HG03575 (cell line): Measurements from ENCODE around the gene GALNT2.

Experiments
- ATAC-seq: cut with Tn5 transposase; IDR thresholded peaks from one replicate; pipeline ENCODE4 v1.9.1; 2021; ENCODE audit not compliant: unreplicated experiment, insufficient number of reproducible peaks, low FRiP score; ENCODE audit errors: extremely low read depth

GALNT2 gene

DNA sequence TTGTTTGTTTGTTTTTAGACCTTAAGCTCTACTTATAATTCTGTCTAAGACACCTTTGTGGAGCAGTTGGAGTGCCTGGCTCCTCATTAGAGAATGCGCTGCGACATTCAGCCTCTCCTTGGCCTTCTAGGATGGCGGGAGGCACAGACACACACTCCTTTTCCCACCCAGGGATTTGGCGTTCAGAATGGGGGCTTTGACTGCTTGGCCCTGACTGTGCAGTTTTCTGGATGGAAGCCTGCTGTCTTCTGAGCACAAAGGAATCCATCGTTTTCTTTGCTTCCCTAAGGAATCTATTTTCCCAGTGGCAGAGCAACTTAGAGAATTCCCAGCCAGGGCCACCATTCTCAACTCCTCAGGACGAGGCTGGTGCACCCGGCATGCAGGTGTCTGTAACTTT lies 83.6 kb downstream of the GALNT2 start:
- no peak for ATAC-seq

DNA sequence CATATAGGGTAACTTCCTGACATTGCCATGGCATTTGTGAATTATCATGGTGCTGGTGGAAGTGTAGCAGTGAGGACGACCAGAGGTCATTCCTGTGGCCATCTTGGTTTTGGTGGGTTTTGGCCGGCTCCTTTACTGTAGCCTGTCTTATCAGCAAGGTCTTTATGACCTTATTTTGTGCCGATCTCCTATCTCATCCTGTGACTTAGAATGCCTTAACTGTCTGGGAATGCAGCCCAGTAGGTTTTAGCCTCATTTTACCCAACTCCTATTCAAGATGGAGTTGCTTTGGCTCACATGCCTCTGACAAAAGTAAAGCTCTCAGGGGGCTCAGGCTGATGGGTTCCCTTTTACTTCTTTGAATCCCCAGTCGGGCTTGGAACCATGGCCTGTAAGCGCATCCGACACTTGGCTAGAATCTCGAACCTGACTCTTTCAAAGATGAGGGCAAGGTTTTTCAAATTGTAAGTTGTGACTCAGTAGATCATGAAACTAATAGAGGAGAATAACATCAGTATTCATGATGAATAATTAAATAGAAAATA lies 85.0 kb downstream of the GALNT2 start:
- no peak for ATAC-seq

DNA sequence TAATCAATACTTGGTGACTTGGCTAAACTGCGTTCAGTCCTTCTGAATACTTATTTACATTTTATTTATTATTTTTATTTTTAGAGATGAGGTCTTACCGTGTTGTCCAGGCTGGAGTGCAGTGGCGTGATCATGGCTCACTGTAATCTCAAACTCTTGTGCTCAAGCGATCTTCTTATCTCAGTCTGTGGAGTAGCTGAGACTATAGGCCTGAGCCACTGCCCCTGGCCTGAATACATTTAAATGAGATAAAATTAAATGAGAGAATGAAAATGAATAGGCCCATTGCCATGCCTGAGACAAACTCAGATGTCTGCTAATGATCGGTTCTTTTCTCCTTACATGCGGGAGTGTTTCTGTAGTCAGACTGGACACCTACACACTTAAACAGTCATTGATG lies 86.0 kb downstream of the GALNT2 start:
- no peak for ATAC-seq

DNA sequence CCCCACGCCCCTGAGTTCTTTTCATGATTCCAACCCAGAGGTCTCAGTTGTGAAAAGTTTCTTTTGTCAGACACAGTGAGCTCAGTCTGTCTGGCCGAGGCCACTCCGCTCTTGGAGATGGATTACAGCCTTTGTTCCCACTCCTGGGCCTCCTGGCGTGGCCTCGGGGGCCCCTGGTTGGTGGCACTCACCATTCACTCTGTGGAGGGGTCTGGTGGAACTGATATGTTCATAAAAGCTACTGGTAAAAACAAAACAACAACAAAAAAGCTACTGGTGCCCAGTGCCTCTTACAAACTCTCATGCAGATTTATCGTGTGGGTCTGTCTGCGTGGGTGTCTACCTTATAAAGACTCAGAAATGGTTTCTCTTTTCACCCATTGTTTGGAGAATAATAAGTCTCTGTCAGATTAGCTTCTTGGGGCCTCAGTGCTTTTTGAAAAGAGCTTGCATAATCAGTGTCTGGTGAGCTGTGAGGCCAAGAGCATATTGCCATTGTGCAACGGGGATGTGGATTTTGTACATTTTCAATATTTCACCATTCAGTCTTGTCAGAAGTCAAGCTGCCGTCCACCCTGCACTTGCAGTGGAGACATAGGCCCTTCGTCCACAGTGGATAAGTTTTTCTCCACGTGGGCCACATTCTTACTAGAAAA lies 86.7 kb downstream of the GALNT2 start:
- ATAC-seq: no peak

DNA sequence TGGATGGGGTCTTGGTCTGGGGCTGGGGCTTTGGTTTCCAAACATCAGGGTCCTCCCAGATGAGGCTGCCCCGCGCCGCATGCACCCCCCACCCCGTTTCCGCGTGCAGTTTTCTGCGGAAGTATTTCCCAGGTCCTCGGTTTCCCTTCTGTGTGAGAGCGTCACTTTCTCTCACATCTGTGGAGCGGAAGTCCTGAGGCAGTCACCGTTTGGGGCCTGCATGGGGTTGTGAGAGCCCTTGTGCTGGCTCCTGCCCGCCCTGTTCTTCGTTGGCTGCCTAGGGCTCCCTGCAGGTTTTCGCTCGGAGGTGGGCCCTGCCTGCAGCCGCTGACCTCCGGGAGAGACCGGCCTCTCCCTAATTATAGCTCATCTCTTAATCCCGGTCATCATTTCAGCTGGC lies 88.0 kb downstream of the GALNT2 start:
- ATAC-seq: no peak

DNA sequence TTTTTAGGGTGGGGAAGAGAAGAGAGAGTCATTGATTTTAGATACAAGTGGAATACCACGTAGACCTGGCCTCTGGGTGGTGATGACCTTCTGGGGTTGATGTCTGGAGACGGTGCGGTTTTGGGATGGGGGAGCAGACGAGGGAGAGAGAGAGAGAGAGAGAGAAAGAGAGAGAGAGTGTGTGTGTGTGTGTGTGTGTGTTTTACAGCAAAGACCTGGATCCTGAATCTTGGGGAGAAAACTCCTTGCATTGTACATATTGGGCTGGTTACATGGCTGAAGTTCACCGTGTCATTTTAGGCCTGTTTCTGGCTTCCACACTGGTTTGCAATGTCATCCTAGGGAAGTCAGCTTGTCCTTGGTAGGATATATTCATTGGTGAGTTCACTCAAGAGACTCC lies 89.0 kb downstream of the GALNT2 start:
- no peak for ATAC-seq

DNA sequence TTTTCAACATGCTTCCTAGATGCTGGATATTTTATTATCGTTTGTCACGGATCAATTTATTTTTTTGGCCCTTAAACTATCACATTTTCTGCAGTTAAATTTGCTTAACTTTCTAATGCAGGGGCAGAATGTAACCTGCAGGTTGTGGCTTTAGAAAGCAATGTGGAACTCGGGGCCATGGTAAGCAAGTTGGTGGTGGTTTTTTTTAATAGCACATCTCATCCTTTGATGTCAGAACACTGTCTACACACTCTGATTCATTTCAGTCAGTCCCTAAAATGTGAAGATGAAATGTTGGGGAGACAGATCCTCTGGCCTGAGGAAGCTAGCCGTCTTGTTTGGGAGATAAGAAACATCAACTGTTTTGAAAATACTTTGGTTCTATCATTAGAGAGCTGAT lies 89.5 kb downstream of the GALNT2 start:
- ATAC-seq: no peak

DNA sequence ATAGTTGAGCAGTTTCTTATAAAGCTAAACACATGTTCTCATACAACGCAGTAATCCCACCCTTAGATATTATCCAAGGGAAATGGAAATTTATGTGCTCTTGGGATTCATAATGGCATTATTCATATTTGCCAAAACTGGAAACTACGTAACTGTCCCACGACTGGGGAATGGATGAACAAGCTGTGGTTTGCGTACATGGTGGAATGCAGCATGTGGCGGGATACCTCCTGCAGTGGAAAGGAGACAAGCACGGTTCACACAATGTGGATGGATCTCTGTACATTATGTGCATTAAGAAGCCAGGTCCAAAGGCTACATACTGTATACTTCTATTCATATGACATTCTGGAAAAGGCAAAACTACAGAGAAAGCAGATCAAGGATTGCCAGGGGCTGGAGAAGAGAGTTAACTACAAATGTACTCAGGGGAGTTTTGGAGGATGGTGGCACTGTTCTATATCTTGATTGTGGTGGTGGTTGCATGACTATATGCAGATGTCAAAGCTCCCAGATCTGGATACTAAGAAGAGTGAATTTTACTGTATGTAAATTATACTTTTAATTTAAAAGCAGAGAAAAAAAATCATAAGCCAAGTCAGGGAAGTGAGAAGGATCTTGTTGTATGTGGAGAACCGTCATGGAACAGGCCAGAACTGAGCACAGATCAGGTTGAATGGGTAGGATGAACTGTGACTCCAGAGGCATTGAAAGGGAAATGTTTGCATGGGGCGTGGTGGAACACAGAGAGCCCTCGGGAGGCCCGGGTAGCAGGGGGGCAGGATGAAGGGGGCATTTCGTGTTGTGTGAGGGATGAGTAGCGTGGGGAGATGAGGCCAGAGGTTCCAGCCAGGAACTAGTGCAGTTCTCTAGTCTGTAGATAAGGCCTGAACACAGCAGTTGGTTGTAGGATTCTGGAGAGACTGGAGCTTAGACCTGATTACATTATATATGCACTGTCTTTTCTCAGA lies 90.7 kb downstream of the GALNT2 start:
- ATAC-seq: no peak

DNA sequence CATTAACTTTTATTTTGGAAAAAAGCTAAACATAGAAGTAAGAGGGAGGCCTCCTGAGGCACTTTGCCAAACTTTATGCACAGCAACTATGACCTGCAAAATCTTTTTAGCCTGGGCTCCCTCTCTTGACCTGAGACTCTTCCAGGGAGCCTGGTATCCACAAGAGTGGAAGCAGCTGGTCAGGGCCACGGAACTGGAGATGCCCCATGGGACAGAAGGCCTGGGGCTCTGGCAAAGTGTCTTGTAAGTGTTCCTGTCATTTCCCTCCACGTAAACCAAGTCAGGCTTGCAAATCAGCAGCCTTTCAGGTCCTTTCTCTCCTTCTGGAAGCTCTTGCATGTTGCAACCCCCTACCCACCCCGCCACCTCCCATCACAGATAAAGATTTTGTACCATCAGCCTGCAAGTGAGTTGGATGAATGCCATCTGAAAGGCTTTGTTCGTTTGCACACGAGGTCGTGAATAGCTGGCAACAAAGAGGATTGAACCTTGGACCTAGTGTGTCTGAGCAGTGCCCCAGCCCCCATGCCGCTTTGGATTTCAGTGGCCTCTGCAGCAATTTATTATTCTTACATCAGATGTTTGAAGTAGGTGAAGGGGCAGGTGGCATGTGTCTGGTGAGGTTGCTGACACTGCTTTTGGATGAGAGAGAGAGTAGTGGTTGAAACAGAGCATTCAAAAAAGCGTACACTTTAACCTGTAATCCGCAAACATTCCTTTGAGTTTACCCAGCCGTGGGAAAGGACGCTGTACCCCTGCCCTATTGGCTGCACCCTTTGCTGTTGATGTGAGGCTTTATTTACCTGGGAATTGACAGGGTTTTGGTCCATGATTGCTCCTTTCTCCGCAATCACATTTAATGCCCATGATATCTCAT lies 91.6 kb downstream of the GALNT2 start:
- no peak for ATAC-seq

DNA sequence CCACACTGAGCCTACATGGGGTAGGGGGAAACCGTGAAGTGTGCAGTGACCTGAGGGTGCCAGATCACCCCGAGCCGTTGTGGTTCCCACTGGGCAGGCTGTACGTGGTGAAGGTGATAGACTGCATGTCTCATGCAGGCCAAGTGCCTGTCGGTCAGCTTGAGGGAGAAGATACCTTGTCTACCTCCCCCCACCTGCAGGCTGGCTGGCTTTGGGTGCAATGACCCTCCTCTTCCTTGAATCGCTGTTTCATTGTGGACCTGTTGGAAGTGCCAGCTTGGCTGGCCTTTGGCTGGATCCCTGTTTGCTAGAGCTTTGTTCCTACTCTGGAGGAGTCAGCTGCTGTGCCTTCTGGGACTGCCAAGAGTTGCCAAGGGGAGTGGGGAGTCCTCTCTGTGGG lies 92.5 kb downstream of the GALNT2 start:
- no peak for ATAC-seq

DNA sequence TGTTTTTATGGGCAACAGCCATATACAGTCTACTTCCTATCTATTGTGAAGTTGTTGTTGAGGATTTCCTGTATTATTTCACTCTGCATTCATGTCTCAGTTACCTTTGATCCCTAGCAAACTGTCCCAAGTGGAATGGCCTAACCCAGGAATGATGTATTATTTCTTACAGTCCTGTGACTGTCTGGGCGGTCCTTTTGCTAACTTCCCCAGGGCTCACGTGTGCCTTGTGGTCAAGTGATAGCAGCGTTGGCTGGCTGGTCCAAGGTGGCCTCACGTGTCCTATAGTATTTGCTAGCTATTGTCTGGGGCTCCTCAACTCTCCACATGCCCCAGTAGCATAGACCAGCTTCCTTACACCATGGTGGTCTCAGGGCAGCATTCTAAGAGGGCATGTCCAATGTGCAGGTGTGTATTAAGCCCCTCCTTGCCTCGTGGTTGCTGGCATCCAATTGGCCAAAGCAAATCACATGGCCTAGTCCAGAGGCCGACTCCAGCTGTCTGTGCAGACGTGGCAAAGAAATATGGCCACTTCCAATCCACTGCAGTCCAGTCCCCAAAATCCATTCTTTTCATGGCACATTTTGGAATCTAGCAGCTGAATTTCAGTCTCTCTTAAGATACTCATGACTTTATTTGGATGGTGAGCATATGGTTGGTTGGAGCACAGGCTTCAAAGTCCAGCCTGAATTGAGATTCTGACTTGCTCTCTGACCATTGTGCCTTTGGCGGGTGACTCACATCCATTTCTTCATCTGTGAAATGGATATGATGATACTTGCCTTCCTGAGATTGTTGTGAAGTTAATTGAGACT lies 94.1 kb downstream of the GALNT2 start:
- no peak for ATAC-seq

DNA sequence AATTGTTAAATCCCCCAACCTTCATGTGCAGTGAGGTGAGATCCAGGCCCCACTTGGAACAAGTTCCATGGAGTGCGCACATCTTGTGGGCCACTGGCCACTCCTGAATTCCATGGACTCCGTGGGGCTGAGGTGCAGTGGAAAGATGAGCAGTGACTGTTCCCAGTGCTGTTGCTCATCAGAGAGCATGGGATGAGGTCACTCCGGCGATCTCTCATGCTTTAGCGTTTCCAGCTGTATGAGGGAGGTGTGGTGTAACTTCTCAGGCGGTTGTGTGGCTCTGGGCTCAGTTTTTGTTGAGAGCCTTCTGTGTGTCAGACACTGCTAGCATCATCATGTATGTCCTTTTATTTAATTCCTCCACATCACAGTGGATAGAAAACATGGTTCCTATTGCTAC lies 96.2 kb downstream of the GALNT2 start:
- ATAC-seq: no peak

DNA sequence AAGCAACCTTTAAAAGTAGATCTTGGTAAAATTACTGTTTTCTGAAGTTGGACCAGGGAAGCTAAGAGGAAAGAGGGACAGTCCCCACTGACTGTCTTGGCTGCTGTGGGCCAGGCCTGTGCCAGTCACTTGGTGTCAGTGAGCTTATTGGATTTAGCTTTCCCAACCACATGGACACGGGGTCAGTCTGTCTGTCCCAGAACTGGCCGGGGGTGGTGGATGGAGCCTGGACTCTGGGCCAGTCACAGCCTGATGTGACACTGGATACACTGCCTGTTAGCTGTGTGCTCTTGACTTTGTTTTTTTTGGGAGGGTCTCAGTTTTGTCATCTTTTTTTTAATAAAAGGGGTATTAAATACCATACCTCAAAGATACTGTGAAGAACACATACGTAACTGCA lies 96.7 kb downstream of the GALNT2 start:
- ATAC-seq: no peak

DNA sequence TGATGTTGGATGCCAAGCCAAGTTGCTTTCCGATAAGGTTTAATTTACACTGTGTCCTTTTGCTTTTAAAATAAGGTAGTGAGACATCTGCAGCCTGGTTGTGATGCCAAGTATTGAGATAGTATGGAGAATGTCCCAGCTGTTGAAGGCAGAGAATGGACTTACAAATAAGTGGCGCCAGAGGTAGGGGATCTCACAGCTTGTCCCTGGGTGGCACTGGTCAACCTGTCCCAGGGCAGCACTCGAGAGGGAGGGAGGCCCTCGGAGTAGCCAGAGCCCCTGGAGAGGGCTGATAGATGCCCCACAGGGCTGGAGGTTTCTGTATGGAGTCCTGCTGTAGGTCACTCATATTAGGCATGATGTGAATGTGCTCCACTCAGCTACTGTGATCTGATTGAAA lies 98.5 kb downstream of the GALNT2 start:
- ATAC-seq: no peak

DNA sequence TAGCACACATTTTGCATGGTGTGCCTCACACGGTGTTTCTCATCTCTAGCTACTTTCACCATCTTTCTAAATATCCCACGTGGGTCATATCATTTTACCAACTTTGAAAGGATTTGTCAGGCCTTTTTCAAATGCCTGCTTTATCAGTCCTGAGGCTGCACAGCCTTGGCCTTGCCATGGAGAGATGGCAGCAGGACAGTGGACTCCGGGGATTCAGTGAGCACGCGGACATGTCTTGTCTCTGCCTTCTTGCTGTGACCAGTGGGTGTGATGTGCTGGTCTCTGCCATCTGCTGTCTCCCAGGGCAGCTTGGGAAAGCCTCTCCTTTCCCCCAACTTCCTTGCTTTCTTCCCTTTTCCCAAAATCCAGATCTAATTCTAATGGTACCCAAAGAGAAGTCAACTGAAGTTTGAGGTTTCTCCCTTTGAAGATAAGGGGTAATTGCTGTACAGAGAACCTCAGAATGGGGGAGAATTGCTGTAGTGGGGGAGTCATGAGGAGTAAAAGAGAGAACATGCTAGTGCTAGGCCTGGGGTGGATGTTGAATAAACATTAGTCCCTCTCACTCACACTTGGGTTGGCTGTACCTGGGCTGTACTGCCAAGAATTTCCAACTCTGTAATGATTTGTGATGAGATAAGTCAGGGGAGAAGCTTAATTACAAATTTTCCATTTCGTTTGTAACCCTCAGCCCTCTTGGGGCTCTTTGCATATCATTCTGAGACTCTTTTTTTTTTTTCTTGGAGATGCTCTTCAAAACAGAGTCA lies 99.5 kb downstream of the GALNT2 start:
- no peak for ATAC-seq

DNA sequence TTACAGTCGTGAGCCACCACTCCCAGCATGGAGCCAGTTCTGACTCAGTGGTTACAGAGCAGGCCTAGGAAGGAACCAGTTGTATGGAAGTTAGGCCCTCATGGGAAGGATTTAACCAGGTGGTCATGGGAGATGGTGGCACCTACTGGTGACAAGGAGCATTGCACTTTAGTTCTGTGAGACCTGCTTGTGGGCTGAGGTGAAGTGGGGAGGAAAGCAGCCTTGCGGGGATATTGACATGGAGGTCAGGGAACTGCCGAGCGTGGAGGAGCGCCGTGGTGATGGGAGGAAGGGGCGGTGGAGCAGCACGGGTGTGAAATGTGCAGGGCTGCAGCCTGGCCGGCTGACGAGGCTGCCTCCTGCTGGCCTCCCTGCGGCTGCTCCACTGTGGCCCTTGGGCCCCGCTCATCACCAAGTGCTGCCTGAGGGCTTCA lies 100.4 kb downstream of the GALNT2 start:
- ATAC-seq: no peak

DNA sequence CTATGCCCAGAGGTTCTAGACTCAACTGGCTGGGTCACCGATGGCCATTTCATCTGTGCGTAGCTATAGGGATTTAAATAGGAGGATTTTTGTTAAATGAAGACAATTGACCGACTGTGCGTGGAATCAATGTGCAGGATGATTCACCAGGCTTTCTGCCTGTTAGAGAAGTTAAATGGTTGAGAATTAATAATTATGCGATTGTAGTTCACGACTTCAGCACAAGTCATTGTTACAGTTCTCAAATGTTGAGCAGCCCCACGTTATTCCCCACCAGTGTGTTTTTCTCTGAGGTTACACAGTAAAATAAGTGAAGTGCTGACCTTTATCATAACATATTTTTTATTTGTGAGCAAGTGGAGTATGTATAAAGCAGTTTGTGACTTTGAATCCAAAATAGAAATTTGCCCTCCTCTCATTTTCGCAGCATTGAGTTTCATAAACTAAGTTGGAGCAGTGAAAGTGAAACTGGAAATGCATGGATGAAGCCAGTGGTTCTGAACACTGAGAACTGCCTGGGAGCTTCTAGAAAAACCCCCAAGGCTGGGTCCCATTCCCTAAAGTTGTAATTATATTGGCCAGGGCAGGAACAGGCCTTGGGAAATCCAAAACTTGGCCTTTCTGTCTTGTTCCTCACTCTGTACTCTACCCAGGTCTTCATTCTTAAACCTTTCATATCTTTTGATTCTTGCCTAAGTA lies 102.6 kb downstream of the GALNT2 start:
- no peak for ATAC-seq
